Urinary bladder (tissue), 2 donors: Measurements from ENCODE around the gene ZNF680. TPM values are rescaled to one million over a fixed set of nuclear protein-coding genes. Genes with fewer than 3 reads are reported as not detected.

Experiments used
- polyA plus RNA-seq: library from polyadenylated mRNA; stranded (reverse); fragments of 200-250 nt; gene quantifications from one replicate; pipeline ENCODE4 v1.2.3, GENCODE V29; 2013
- total RNA-seq: library from RNA; depleted of rRNA; stranded (reverse); fragments of >200 nt; gene quantifications from one replicate; pipeline ENCODE4 v1.2.3, GENCODE V29; 2014
- donor health status: healthy.

ZNF680 gene
- total and polyA plus RNA-seq, 2 donors = 8.4 to 63.0 TPM

Other genes with a start within 250 kb of the ZNF680 start
- 42.7 TPM for gene ZNF736, start 249.1 kb downstream of the ZNF680 start, total RNA-seq
- 3.5 TPM for gene ZNF736, start 249.1 kb downstream of the ZNF680 start, polyA plus RNA-seq
- gene ZNF107, start 103.1 kb upstream of the ZNF680 start, total RNA-seq = 24.7 TPM
- 2.5 TPM for gene ZNF107, start 103.1 kb upstream of the ZNF680 start, polyA plus RNA-seq
- gene ZNF138, start 231.4 kb upstream of the ZNF680 start, total RNA-seq = 38.1 TPM
- gene ZNF138, start 231.4 kb upstream of the ZNF680 start, polyA plus RNA-seq = 3.2 TPM